Panc1 (cell line): ENCODE results near the gene CEACAM16.

Source experiments
- CTCF ChIP-seq: fragments of 450-650 bp; IDR thresholded peaks from 2 replicates; pipeline ENCODE4 v1.5.1; 2017; ENCODE audit warnings: mild to moderate bottlenecking
- POLR2AphosphoS5 ChIP-seq: IDR thresholded peaks from 2 replicates; pipeline ENCODE4 v1.6.1; 2012; ENCODE audit warnings: mild to moderate bottlenecking, low read depth, low read length, moderate library complexity
- TCF7L2 ChIP-seq: IDR thresholded peaks from 2 replicates; pipeline ENCODE4 v1.6.1; 2011; ENCODE audit warnings: mild to moderate bottlenecking, low read depth, low read length, inconsistent platforms

- TF ChIP-seq CTCF (no peak), TCF7L2 (no peak), POLR2AphosphoS5 (no peak)
Measured at GRCh38 chr19:44723299-44723951, 24.5 kb downstream of the CEACAM16 start.
